ENCODE measurements around the gene DSCAML1.
"Not testable (repeated sequence)": the region's sequence is repeated elsewhere in the genome, so short reads cannot be mapped to it uniquely, and the experiment has no call there.

DSCAML1 gene

GRCh38 chr11:117458275-117459122 is 338.5 kb downstream of the DSCAML1 start:
- peak; percentile 32 for DNase-seq

- DNase-seq = no peak
Observed at GRCh38 chr11:117457835-117458234, 339.2 kb downstream of the DSCAML1 start.

DNA sequence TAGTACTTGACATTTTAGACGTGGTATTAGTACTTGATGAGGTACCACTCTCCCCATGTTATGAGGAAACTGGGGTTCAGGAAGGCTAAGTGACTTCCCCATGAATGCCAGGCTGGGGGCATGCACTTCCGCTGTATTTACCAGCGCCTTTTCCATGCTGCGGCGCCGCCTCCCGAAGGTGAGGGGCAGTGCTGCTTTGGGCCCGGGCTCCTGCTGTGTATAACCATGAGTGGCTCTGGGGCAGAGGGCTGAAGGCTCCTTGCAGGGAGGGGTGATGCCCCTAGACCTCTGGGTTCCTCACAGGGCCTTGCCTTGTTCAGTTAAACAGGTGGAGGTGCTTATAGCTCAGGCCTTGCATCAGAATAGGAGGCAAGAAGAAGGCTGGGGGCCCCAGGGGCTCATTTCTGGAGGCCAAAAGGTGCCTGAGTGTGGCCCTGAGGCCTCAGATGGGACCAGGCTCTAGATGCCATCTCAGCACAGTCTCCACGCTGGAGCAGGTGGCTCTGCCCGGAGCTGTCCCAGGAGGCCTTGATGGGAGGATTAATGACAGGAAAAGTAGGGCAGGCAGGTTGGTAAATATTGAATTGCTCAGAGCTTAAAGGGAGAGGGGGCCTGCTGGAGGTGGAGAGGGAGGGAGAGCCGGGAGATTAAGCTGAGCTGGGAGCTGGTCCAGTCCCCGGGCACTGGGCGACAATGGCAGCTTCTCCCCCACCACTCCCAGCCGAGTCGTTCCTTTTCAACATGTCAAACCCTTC is 339.8 kb downstream of the DSCAML1 start:
- DNase-seq = no peak

GRCh38 chr11:117456721-117457029 is 340.3 kb downstream of the DSCAML1 start:
- not testable (repeated sequence) for DNase-seq

- no peak for DNase-seq
Observed at GRCh38 chr11:117456027-117456720, 340.8 kb downstream of the DSCAML1 start.

DNA sequence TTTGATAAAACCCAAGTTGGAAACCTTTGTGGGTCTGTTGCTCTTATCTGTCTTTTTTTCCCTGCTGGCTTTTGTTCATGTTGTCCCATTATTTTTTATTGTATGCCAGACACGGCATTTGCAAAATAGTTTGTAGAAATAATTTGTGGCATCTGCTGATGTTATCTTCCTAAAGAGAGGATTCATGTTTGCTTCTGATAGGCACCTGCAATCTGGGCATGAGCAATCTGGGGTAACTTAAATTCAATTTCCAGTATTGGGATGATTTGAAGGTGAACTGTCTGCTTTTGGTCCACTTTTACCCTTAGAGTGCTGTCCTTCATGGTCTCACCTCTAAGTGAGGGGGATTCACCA is 342.5 kb downstream of the DSCAML1 start:
- DNase-seq = no peak

GRCh38 chr11:117453886-117454563 is 343.0 kb downstream of the DSCAML1 start:
- DNase-seq = no peak

GRCh38 chr11:117449111-117449693 is 347.8 kb downstream of the DSCAML1 start:
- no peak for DNase-seq

DNA sequence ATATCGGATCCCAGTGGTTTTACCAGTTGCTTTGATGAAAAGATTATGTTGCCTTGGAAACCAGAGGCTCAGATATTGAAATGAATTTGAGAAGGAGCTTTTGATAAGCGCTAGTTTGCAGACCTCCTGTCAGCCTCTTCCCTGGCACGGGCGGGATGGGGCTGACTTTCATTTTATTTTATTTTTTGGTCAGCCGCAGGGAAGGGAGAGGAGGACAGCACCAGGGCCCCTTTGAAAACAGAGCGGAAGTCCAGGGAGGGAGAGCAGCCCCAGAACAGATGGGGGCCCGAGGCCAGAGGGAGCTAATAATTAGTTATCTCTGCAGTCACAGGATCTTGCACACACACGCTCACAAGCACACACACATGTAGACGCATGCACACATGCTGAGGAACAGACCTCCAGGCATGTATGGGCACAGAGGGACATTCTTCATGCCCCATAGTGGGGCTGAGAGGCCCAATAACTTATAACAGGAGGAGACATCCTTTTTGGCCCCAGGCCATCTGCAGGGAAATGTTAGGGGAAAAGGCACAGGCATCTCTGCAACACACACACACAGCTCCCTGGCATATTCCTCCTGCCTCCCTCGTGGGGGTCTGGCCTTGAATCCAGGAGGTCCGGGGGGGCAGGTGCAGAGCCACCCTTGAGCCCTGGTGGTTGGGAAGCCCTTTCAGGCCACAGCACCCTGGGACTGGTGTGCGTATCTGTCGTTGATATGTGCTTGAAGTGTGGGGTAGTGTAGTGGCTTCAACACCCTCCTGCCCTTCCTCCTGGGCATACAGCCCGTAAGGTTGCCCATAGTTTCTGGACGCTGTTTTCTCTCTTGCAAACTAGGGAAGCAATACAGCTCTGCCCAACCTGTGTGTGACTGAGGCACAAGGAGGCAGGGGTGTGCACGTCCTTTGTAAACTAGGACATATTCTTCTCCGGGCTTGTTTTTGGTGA is 352.0 kb downstream of the DSCAML1 start:
- no peak for DNase-seq

DNA sequence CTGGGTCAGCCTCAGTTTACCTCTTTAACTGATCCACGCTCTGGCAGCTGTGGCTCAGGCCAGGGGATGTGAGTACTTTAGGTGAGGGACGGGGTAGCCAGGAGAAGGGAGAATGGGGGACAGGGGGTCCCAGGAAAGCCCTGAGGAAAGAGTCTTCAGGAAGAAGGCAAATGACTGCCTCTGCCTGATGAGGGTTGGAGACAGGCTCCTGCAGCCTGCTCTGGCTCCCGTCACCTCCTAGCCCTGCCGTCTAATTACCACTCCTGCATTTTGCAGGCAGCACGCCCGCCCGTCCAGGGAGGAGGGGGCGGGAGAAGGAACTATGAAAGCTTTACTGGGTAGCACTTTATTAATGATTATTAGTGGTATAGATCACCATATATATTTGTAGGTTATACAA is 352.8 kb downstream of the DSCAML1 start:
- no peak for DNase-seq

DNA sequence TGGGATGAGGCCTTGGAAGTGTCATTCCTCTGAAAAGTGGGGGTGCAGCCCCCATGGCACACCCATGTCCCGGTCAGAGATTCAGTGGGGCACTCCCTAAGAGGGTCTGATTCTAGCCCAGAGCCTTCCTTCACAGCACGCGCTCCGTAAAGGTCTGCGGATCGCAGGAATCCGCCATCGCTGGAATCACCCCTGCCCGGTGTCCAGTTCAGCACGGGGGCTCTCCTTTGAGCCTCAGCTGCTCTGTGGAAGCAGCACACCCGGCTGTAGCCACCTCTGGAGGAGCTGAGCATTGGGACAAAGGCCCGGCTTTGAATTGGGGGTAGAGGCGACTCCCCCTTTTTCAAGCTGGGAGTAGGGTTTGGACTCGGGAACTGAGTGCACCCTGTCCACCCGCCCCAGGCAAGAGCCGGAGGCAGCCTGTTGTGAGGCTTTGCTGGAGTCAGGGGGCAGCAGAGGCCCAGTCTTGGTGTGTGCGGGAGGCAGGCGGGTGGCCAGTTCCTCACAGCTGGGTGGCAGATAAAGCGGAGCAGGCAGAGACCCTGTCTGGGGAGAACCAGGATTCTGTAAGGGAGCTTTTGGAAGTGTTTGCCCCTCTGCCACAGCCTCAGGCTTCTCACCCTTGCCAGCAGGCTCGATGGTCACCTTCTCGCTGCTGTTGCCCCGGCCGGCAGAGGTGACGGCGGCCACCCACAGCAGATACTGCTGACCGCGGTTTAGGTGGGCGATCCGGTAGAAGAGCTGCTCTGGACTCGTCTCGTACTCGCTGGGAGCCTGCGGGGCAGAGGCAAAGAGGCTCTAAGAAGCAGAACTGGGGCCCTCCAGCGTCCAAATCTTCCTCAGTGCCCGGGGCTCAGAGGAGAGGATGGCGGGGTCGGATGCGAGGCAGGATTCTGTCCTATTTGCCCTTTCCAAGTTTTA is 353.5 kb downstream of the DSCAML1 start:
- DNase-seq = peak; percentile 88

- no peak for DNase-seq
Observed at GRCh38 chr11:117442869-117443239, 354.2 kb downstream of the DSCAML1 start.

DNA sequence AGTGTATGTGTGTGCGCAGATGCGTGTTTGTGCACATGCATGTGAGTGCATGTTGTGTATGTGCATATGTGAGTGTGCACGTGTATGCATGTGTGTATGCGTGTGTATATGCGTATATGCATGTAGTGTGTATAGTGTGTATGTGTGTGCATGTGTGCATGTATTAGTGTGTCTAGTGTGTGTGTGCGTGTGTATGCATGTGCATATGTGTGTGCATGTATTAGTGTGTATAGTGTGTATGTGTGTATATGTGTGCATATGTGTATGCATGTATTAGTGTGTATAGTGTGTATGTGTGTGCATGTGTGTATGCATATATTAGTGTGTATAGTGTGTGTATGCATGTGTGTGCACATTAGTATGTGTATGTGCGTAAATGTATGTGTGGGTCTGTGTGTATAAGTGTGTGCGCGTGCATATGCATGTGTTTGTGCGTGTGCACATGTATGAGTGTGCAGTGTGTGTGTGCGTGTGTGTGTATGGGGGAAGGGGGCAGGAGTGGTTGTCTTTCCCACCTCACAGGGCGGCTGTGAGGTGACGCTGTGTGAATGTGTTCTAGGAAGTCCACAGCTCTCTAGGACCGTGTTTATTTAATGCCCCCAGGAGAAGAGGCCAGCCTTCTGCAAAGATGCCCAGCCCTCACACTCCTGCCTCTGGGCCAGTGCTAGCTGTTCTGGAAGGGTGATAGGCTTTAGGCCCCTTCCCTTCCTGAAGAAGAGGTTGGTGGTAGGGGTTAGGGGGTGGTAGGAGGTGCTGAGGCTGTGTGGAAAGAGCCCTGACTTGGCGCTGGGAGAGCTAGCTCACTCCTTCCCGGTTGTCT is 354.8 kb downstream of the DSCAML1 start:
- no peak for DNase-seq

GRCh38 chr11:117441146-117441975 is 355.7 kb downstream of the DSCAML1 start:
- DNase-seq = no peak

DNA sequence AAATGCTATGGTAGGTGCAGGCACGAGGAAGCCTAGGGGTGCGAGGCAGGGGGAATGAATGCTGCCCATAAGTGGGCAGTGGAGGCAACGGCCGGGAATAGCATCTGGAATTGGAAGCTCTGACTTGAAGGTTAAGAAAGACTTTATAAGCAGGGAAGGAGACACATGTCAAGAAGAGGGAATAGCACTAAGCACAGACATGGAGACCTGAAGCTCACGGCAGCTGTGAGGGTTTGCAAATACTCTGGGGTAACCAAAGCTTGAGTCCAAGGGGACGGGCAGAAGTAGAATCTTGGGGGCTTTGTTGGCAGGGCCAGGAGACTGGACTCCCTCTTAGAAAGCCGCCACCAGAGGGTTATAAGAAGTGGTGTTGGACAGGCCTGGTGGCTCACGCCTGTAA is 356.8 kb downstream of the DSCAML1 start:
- DNase-seq = no peak

- no peak for DNase-seq
Observed at GRCh38 chr11:117439256-117439655, 357.8 kb downstream of the DSCAML1 start.

DNA sequence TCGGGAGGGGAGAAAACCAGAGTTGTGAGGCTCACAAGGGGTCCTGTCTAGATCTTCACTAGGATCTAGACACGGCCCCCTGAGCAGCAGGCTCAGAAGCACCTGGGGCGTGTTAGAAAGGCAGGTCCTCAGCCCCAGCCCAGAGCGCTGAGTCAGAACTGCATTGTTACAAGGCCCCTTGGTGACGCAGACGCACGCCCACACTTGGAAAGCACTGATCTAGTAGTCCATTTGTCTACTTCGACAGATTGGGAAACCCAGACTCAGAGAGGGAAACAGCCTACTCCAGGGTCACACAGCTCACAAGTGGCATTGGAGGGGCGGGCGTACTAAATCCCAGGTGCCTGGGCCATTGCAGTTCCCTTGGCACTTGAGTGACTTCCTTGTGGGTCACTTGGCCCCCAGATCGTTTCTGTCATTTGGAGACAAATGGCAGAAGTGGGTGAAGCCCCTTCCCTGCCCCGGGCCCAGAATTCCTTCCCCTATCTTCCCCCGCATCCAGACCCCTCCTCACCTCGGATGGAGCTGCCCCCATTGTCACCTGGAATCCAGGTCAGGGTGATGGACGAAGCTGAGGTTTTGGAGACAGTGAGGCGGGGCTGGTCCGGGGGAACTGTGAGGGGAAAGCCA is 358.5 kb downstream of the DSCAML1 start:
- no peak for DNase-seq

- no peak for DNase-seq
Observed at GRCh38 chr11:117437791-117438130, 359.3 kb downstream of the DSCAML1 start.

Data from islet precursor cell (in vitro differentiated cells).